HEK293 (cell line): Measurements from ENCODE around the gene RAB11A.
A peak's percentile ranks its signal among the peaks of the same experiment; 100 is the strongest.
"Not testable (repeated sequence)": the region's sequence is repeated elsewhere in the genome, so short reads cannot be mapped to it uniquely, and the experiment has no call there.

Experiments used
- CTCF ChIA-PET: fragments of 350-600 bp; formaldehyde crosslinking; extraction: SDS; loops from one replicate; lab custom pipeline; 2021; ENCODE audit warnings: antibody characterized with exemption; lab: Yijun Ruan, JAX
- POLR2A ChIA-PET: fragments of 300-600 bp; formaldehyde crosslinking; extraction: SDS; loops from one replicate; lab custom pipeline; 2020; ENCODE audit warnings: antibody characterized with exemption, inconsistent platforms; lab: Yijun Ruan, JAX
- H3K27ac ChIP-seq: fragments of 200-500 bp; sonication (Bioruptor generic); 2 replicates; pipeline ENCODE4 v1.5.1; 2014; ENCODE audit warnings: low read depth, low read length, control low read depth, inconsistent platforms; ENCODE audit errors: extremely low read depth
- H3K36me3 ChIP-seq, 2 experiments: fragments of 200-500 bp in 1 of 2; sonication (Bioruptor generic) in 1 of 2; 1 replicate in 1 of 2; 2 replicates in 1 of 2; pipeline ENCODE4 v1.5.1; 2014 to 2017; ENCODE audit warnings: inconsistent platforms in 2 of 2, low read length in 2 of 2; ENCODE audit not compliant: control insufficient read depth in 2 of 2, insufficient read depth in 1 of 2
- H3K4me1 ChIP-seq: fragments of 200-500 bp; sonication (Bioruptor generic); 2 replicates; pipeline ENCODE4 v1.5.1; 2014; ENCODE audit warnings: mild to moderate bottlenecking, low read length, inconsistent platforms; ENCODE audit not compliant: control insufficient read depth, insufficient read depth
- H3K4me3 ChIP-seq: 2 replicates; pipeline ENCODE4 v1.5.1; 2011; ENCODE audit warnings: low read depth, mild to moderate bottlenecking, control low read depth, low read length, moderate library complexity
- H3K9me3 ChIP-seq: fragments of 200-500 bp; sonication (Bioruptor generic); 2 replicates; pipeline ENCODE4 v1.5.1; 2014; ENCODE audit warnings: low read depth, low read length, inconsistent platforms; ENCODE audit not compliant: control insufficient read depth, insufficient read depth
- HOXA7 ChIP-seq: sonication (generic); formaldehyde crosslinking; IDR thresholded peaks from 2 replicates; pipeline ENCODE4 v1.8.1; 2022; ENCODE audit warnings: missing genetic modification reagents, borderline replicate concordance
- IKZF3 ChIP-seq: fragments of 450-650 bp; IDR thresholded peaks from 2 replicates; pipeline ENCODE4 v1.5.0; 2018; ENCODE audit warnings: missing biosample characterization, mild to moderate bottlenecking, missing genetic modification characterization, moderate library complexity
- INSM2 ChIP-seq: fragments of 450-650 bp; formaldehyde crosslinking; IDR thresholded peaks from 2 replicates; pipeline ENCODE4 v1.5.1; 2016; ENCODE audit warnings: missing biosample characterization, missing genetic modification characterization
- OSR2 ChIP-seq: fragments of 450-650 bp; formaldehyde crosslinking; IDR thresholded peaks from 2 replicates; pipeline ENCODE4 v1.5.1; 2016; ENCODE audit warnings: missing biosample characterization, missing genetic modification characterization
- PRDM4 ChIP-seq: fragments of 450-650 bp; formaldehyde crosslinking; IDR thresholded peaks from 2 replicates; pipeline ENCODE4 v1.5.1; 2017; ENCODE audit warnings: missing biosample characterization, missing genetic modification characterization
- PRDM6 ChIP-seq: fragments of 450-650 bp; formaldehyde crosslinking; IDR thresholded peaks from 2 replicates; pipeline ENCODE4 v1.5.1; 2017; ENCODE audit warnings: missing biosample characterization, missing genetic modification characterization
- YY1 ChIP-seq: fragments of 450-650 bp; formaldehyde crosslinking; IDR thresholded peaks from 2 replicates; pipeline ENCODE4 v1.5.1; 2018; ENCODE audit warnings: missing biosample characterization, missing genetic modification characterization
- ZBTB17 ChIP-seq: fragments of 450-650 bp; formaldehyde crosslinking; IDR thresholded peaks from 2 replicates; pipeline ENCODE4 v1.5.1; 2016; ENCODE audit warnings: missing biosample characterization, missing genetic modification characterization
- ZNF121 ChIP-seq: fragments of 450-650 bp; formaldehyde crosslinking; IDR thresholded peaks from 2 replicates; pipeline ENCODE4 v1.5.1; 2016; ENCODE audit warnings: missing biosample characterization, missing genetic modification characterization
- ZNF311 ChIP-seq: fragments of 450-650 bp; formaldehyde crosslinking; IDR thresholded peaks from 2 replicates; pipeline ENCODE4 v1.5.1; 2017; ENCODE audit warnings: missing biosample characterization, missing genetic modification characterization, borderline replicate concordance
- ZNF362 ChIP-seq: fragments of 450-650 bp; formaldehyde crosslinking; IDR thresholded peaks from 2 replicates; pipeline ENCODE4 v1.5.1; 2016; ENCODE audit warnings: missing biosample characterization, missing genetic modification characterization
- ZNF394 ChIP-seq: fragments of 450-650 bp; formaldehyde crosslinking; IDR thresholded peaks from 2 replicates; pipeline ENCODE4 v1.5.1; 2016; ENCODE audit warnings: missing biosample characterization, missing genetic modification characterization, mild to moderate bottlenecking, moderate library complexity, borderline replicate concordance
- ZNF473 ChIP-seq: fragments of 450-650 bp; formaldehyde crosslinking; IDR thresholded peaks from 2 replicates; pipeline ENCODE4 v1.5.1; 2017; ENCODE audit warnings: missing biosample characterization, missing genetic modification characterization
- ZSCAN16 ChIP-seq: fragments of 450-650 bp; formaldehyde crosslinking; IDR thresholded peaks from 2 replicates; pipeline ENCODE4 v1.5.1; 2016; ENCODE audit warnings: missing biosample characterization, missing genetic modification characterization
- ZSCAN30 ChIP-seq: fragments of 450-650 bp; IDR thresholded peaks from 2 replicates; pipeline ENCODE4 v1.5.1; 2018; ENCODE audit warnings: missing biosample characterization, mild to moderate bottlenecking, missing genetic modification characterization, moderate library complexity

RAB11A gene

GRCh38 chr15:65870889-65871533, 1.7 kb downstream of the RAB11A start (continued):
- TF ChIP-seq ZNF473 (tag by site-specific recombination): no peak
- peak; percentile 8; the same call in 1 of the 2 replicates for TF ChIP-seq ZBTB17
- no peak for TF ChIP-seq ZSCAN16 (tag by site-specific recombination)
- TF ChIP-seq YY1 (tag by site-specific recombination): peak; percentile 73
- no peak for TF ChIP-seq IKZF3 (tag by site-specific recombination)
- no peak for TF ChIP-seq HOXA7
- no peak for TF ChIP-seq ZNF311
- peak; percentile 94 for TF ChIP-seq PRDM4
- TF ChIP-seq INSM2 (tag by site-specific recombination): no peak
- TF ChIP-seq PRDM6 (tag by site-specific recombination): peak; percentile 35; the same call in 1 of the 2 replicates
- peak; percentile 70 for TF ChIP-seq OSR2 (tag by site-specific recombination)
- no peak for TF ChIP-seq ZNF121 (tag by site-specific recombination)
- peak; percentile 95 for TF ChIP-seq ZSCAN30
- TF ChIP-seq, all 188 proteins: peak for 12

- peaks cover 11 to 23% of the 10 kb centered on the region in 2 experiments; a peak in 2 of 3 replicates for H3K36me3 ChIP-seq
- H3K4me1 ChIP-seq, H3K9me3 ChIP-seq, H3K27ac ChIP-seq, H3K4me3 ChIP-seq, POLR2A ChIA-PET: not testable (repeated sequence)
- CTCF ChIA-PET: interaction anchor here (1.8 kb wide), 1 partner anchor 234 kb away, joined by 3 read pairs; no protein-coding TSS in a partner anchor
- TF ChIP-seq ZNF394 (tag by site-specific recombination) (peak; percentile 78; the same call in 1 of the 2 replicates), ZNF362 (tag by site-specific recombination) (peak; percentile 11; the same call in 1 of the 2 replicates)
- TF ChIP-seq, all 188 proteins: peak for 2; not testable (repeated sequence) for 186
Measured at GRCh38 chr15:65871886-65872285, 2.6 kb downstream of the RAB11A start.

- CTCF ChIA-PET: interaction anchor here (0.7 to 1.1 kb wide), 2 partner anchors 10 to 48 kb away, joined by 4 to 6 read pairs; no protein-coding TSS in a partner anchor
- peaks cover 18 to 25% of the 10 kb centered on the region in 2 experiments for H3K36me3 ChIP-seq
- H3K9me3 ChIP-seq, H3K4me3 ChIP-seq, POLR2A ChIA-PET, H3K27ac ChIP-seq, H3K4me1 ChIP-seq: not testable (repeated sequence)
Measured at GRCh38 chr15:65872596-65872995, 3.3 kb downstream of the RAB11A start.
